A549 (cell line): ENCODE measurements around the gene FNTB. TPM values are rescaled to one million over a fixed set of nuclear protein-coding genes. Genes with fewer than 3 reads are reported as not detected.

Source experiments
- ATAC-seq, 2 experiments: fragments of 200-7000 bp in 1 of 2; fragments of >200 bp in 1 of 2; cut with Nextera tagmentation in 1 of 2; cut with Tn5 transposase in 1 of 2; 3 replicates each; pipeline versions ENCODE4 v1.8.0 to v1.9.1; 2018 to 2020; ENCODE audit warnings: mild to moderate bottlenecking in 1 of 2, moderate library complexity in 1 of 2
- CTCF ChIA-PET: fragments of 300-600 bp; sonication (Branson Sonifier 250); formaldehyde crosslinking; extraction: SDS; loops from one replicate; lab custom pipeline; 2021; ENCODE audit warnings: antibody characterized with exemption, inconsistent platforms; lab: Yijun Ruan, JAX
- POLR2A ChIA-PET: fragments of 350-600 bp; formaldehyde crosslinking; extraction: SDS; loops from one replicate; lab custom pipeline; 2021; ENCODE audit warnings: antibody characterized with exemption, inconsistent platforms; lab: Yijun Ruan, JAX
- DNase-seq, 2 experiments: peaks; one replicate each; pipeline versions ENCODE4 v3.0.0 to v3.0.0-alpha.2; 2011 to 2016; ENCODE audit warnings: low read depth in 1 of 2, low spot score in 1 of 2
- FAIRE-seq: peaks from 2 replicates; lab custom pipeline; 2011; peaks lifted over from hg19 to GRCh38; lab: Jason Lieb, UNC
- H3K27ac ChIP-seq, 2 experiments: fragments of >200 bp; sonication (Bioruptor Twin); formaldehyde crosslinking; 3 replicates each; pipeline ENCODE4 v1.5.1; 2016 to 2017
- H3K4me1 ChIP-seq: fragments of >200 bp; sonication (Bioruptor Twin); formaldehyde crosslinking; 3 replicates; pipeline ENCODE4 v1.6.1; 2016
- H3K4me2 ChIP-seq: fragments of >200 bp; sonication (Bioruptor Twin); formaldehyde crosslinking; 3 replicates; pipeline ENCODE4 v1.6.1; 2016
- H3K4me3 ChIP-seq: fragments of >200 bp; sonication (Bioruptor Twin); formaldehyde crosslinking; 3 replicates; pipeline ENCODE4 v1.5.1; 2016
- H3K9me3 ChIP-seq: fragments of >200 bp; sonication (Bioruptor Twin); formaldehyde crosslinking; 3 replicates; pipeline ENCODE4 v1.6.1; 2016
- BCL3 ChIP-seq: fragments of >200 bp; sonication (Bioruptor Twin); formaldehyde crosslinking; IDR thresholded peaks from 3 replicates; pipeline ENCODE4 v1.6.1; 2016
- CBX2 ChIP-seq: fragments of 200-600 bp; sonication (generic); IDR thresholded peaks from 2 replicates; pipeline ENCODE4 v1.6.1; 2016; ENCODE audit warnings: low read depth, mild to moderate bottlenecking, borderline replicate concordance
- JUNB ChIP-seq: fragments of >200 bp; sonication (Bioruptor Twin); formaldehyde crosslinking; IDR thresholded peaks from 2 replicates; pipeline ENCODE4 v1.6.1; 2016
- KDM1A ChIP-seq: fragments of 200-600 bp; sonication (generic); IDR thresholded peaks from 2 replicates; pipeline ENCODE4 v1.6.1; 2016; ENCODE audit warnings: low read depth, mild to moderate bottlenecking
- MYC ChIP-seq: IDR thresholded peaks from 2 replicates; pipeline ENCODE4 v1.6.1; 2012; ENCODE audit warnings: mild to moderate bottlenecking, inconsistent platforms, low read length, improper control_type of control experiment, borderline replicate concordance
- NPAS2 ChIP-seq: fragments of 250-450 bp; sonication (Bioruptor Pico); IDR thresholded peaks from 2 replicates; pipeline ENCODE4 v1.8.0; 2022; ENCODE audit warnings: mild to moderate bottlenecking, moderate library complexity, borderline replicate concordance
- PBX3 ChIP-seq: IDR thresholded peaks from 2 replicates; pipeline ENCODE4 v1.6.1; 2012
- RARB ChIP-seq: fragments of 250-450 bp; sonication (Bioruptor Pico); IDR thresholded peaks from 2 replicates; pipeline ENCODE4 v1.8.0; 2021; ENCODE audit warnings: mild to moderate bottlenecking, moderate library complexity
- RCOR1 ChIP-seq: fragments of 150-350 bp; IDR thresholded peaks from 2 replicates; pipeline ENCODE4 v1.6.1; 2014; ENCODE audit warnings: antibody characterized with exemption, low read length, low read depth
- TP53 ChIP-seq: fragments of 250-450 bp; sonication (Bioruptor Pico); IDR thresholded peaks from 2 replicates; pipeline ENCODE4 v1.5.0; 2021; ENCODE audit warnings: mild to moderate bottlenecking, moderate library complexity
- ZNF302 ChIP-seq: fragments of 250-450 bp; sonication (Bioruptor Pico); IDR thresholded peaks from 2 replicates; pipeline ENCODE4 v1.9.0; 2021; ENCODE audit warnings: inconsistent platforms, mild to moderate bottlenecking, moderate library complexity
- ZSCAN20 ChIP-seq: fragments of 250-450 bp; sonication (Bioruptor Pico); IDR thresholded peaks from 2 replicates; pipeline ENCODE4 v1.8.0; 2022; ENCODE audit warnings: mild to moderate bottlenecking, moderate library complexity
- WGBS: methylation state at CpG from one replicate; pipeline ENCODE4 v1.1.6; 2017; ENCODE audit errors: missing lambda C conversion rate; 5-methylcytosine and 5-hydroxymethylcytosine counted together
- polyA plus RNA-seq, 4 experiments: library from polyadenylated mRNA; depleted of rRNA in 3 of 4; stranded (reverse); fragments of >200 nt; fragmentation: RNase III in 1 of 4; extraction: RNeasy Plus Mini Kit Qiagen cat#74134 plus additional on column Dnase treatment in 1 of 4; gene quantifications; 2 replicates in 3 of 4; 3 replicates in 1 of 4; pipeline ENCODE4 v1.2.3, GENCODE V29; 2011 to 2017

The FNTB gene
- polyA plus RNA-seq, 2 of the 4 experiments (the other 2 are of a cell fraction): 28.5 to 41.9 TPM

GRCh38 chr14:65034021-65034420, 47.3 kb downstream of the FNTB start:
- POLR2A ChIA-PET: no interaction called here
- H3K9me3 ChIP-seq: no peaks in the 10 kb centered on the region
- no peak for TF ChIP-seq RCOR1
- no peak for TF ChIP-seq ZNF302 (CRISPR knock-in tag)
- TF ChIP-seq RARB: no peak
- TF ChIP-seq NPAS2 (CRISPR knock-in tag): no peak
- TF ChIP-seq MYC: no peak
- TF ChIP-seq JUNB: no peak
- no peak for TF ChIP-seq KDM1A
- TF ChIP-seq, all 56 proteins: peak for 0
- no peak for DNase-seq
- FAIRE-seq: no peak
- no peak for ATAC-seq
- CTCF ChIA-PET: interaction anchor here (1.1 kb wide), 1 partner anchor 15 kb away, joined by 3 read pairs; no protein-coding TSS in a partner anchor
- H3K27ac ChIP-seq: no peak overlapping the region
- no peak overlapping the region for H3K4me2 ChIP-seq
- peaks cover 3% of the 10 kb centered on the region; the same call in 2 of the 3 replicates for H3K4me1 ChIP-seq
- no peak overlapping the region for H3K4me3 ChIP-seq
- 88% methylated on average over 4 of the region's 4 CpGs for WGBS

- FAIRE-seq (no peak), DNase-seq (no peak), ATAC-seq (no peak)
- Histone ChIP-seq H3K27ac (no peak overlapping the region), H3K9me3 (no peaks in the 10 kb centered on the region), H3K4me2 (no peak overlapping the region), H3K4me1 (no peaks in the 10 kb centered on the region), H3K4me3 (no peak overlapping the region)
- ChIA-PET CTCF (interaction anchor here (1.6 kb wide), 1 partner anchor 10 kb away, joined by 7 read pairs; no protein-coding TSS in a partner anchor), POLR2A (no interaction called here)
- WGBS: 83% methylated on average over 4 of the region's 4 CpGs
- no peak for TF ChIP-seq NPAS2 (CRISPR knock-in tag)
- TF ChIP-seq CBX2: no peak
- TF ChIP-seq PBX3: no peak
- no peak for TF ChIP-seq TP53 (CRISPR knock-in tag)
- no peak for TF ChIP-seq BCL3
Measured at GRCh38 chr14:65035049-65035448, 48.4 kb downstream of the FNTB start.

DNA sequence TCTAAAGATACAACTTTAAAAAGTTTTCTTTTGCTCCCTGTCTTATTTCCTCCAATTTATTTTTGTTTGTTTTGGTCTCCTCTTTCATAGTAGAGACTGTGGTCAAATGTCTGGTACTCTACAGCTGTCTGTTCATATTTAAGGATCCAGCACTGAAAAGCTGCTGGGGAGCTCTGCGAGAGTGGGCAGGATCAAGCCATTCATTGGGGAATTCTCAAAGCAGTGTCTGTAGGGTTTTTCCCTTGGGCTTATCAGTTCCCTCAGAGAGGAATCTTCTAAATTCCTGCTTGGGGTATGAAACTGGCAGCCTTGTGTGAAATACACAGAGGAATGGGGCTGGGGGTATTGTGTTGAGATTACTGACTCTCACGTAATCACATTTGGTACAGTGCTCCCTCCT, 52.3 kb downstream of the FNTB start:
- Histone ChIP-seq H3K4me3 (no peak overlapping the region), H3K27ac (no peak overlapping the region), H3K4me1 (no peaks in the 10 kb centered on the region), H3K4me2 (no peak overlapping the region), H3K9me3 (no peaks in the 10 kb centered on the region)
- ATAC-seq: no peak
- DNase-seq: no peak
- TF ChIP-seq ZSCAN20: no peak
- CTCF ChIA-PET: no interaction called here
- FAIRE-seq: no peak
- POLR2A ChIA-PET: no interaction called here
- WGBS: 91% methylated on average over 2 of the region's 2 CpGs

DNA sequence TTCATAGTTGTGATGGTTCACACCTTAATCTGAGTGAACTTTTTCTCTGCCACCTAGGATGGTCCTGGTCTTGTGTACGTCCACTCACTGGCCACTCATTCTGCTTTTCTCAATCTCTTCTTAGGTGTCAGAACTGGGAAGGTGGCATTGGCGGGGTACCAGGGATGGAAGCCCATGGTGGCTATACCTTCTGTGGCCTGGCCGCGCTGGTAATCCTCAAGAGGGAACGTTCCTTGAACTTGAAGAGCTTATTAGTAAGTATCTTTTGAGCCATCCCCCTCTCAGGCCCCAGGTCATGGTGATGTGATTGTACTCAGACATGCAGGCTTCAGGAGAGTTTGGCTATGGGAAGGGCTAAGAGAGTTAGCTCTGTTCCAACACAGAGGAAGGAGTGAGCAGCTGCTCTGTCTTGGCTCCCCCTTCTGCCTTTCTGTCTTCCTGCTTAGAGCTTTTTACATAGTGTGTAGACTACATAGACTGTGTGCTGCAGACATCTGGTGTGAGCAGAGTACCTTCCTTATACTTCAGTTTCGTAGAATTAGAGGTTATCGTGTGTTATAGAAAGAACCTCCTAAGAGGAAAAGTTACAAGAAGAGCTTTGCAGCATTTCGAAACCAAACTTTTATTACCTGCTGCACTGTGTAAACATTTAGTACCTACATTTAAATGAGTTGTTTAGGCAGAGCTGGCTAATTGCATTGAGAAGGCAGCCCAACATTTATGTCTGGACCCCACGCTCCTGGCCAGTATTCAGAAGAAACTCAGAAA, 54.2 kb downstream of the FNTB start:
- no peak overlapping the region for H3K4me2 ChIP-seq
- H3K9me3 ChIP-seq: no peaks in the 10 kb centered on the region
- no peak for FAIRE-seq
- no peaks in the 10 kb centered on the region for H3K4me1 ChIP-seq
- no peak for DNase-seq
- CTCF ChIA-PET: interaction anchor here (0.8 kb wide), 1 partner anchor 10 kb away, joined by 3 read pairs; no protein-coding TSS in a partner anchor
- ATAC-seq: no peak
- H3K4me3 ChIP-seq: no peak overlapping the region
- H3K27ac ChIP-seq: no peak overlapping the region
- TF ChIP-seq BCL3 (no peak), MYC (no peak)
- POLR2A ChIA-PET: interaction anchor here (0.6 kb wide), 1 partner anchor 1609 kb away, joined by 4 read pairs; no protein-coding TSS in a partner anchor
- WGBS: 90% methylated on average over 9 of the region's 9 CpGs
